NT2/D1 (cell line): ENCODE results near the gene CFHR2.
"Not testable (repeated sequence)": the region's sequence is repeated elsewhere in the genome, so short reads cannot be mapped to it uniquely, and the experiment has no call there.

ENCODE experiments used
- DNase-seq: peaks from one replicate; pipeline ENCODE4 v3.0.0-alpha.2; 2011; ENCODE audit warnings: low read depth, low spot score
- H3K27me3 ChIP-seq: 2 replicates; pipeline ENCODE4 v1.6.0; 2011; ENCODE audit warnings: mild to moderate bottlenecking; ENCODE audit not compliant: insufficient read length, insufficient read depth
- H3K36me3 ChIP-seq: 2 replicates; pipeline ENCODE4 v1.6.1; 2011; ENCODE audit warnings: mild to moderate bottlenecking, low read length, mixed read lengths; ENCODE audit not compliant: insufficient read depth, insufficient read length
- H3K4me1 ChIP-seq: 2 replicates; pipeline ENCODE4 v1.5.1; 2011; ENCODE audit not compliant: insufficient read depth, insufficient read length
- H3K4me3 ChIP-seq: 2 replicates; pipeline ENCODE4 v1.5.1; 2011; ENCODE audit warnings: low read depth; ENCODE audit not compliant: insufficient read length
- H3K9ac ChIP-seq: 2 replicates; pipeline ENCODE4 v1.6.0; 2011; ENCODE audit warnings: low read depth; ENCODE audit not compliant: insufficient read length
- H3K9me3 ChIP-seq: 2 replicates; pipeline ENCODE4 v1.5.1; 2011; ENCODE audit warnings: mild to moderate bottlenecking, low read length; ENCODE audit not compliant: insufficient read depth
- SUZ12 ChIP-seq: IDR thresholded peaks from 2 replicates; pipeline ENCODE4 v1.6.1; 2011; ENCODE audit not compliant: insufficient read length, insufficient read depth; ENCODE audit errors: extremely low read depth
- YY1 ChIP-seq: IDR thresholded peaks from 2 replicates; pipeline ENCODE4 v1.6.1; 2011; ENCODE audit not compliant: insufficient read length, insufficient read depth
- ZNF274 ChIP-seq: IDR thresholded peaks from 2 replicates; pipeline ENCODE4 v1.6.1; 2011; ENCODE audit warnings: mild to moderate bottlenecking, low read depth, low read length

CFHR2 gene

DNA sequence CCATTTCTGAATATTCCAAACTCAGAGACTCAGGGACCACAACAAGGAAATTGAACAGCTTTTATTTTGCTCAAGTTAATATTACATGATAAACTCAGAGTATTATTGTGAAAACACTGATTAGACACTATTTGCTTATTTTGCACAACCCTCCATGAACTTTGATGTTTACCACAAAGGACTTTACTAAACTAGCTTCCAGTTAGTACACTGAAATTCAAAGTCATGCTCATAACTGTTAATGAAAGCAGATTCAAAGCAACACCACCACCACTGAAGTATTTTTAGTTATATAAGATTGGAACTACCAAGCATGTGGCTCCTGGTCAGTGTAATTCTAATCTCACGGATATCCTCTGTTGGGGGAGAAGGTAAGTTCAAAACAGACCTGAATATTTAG, at the start of gene CFHR2:
CFHR2 (plus strand) TSS at position 171 of the 400 bp plus-strand sequence; CDS start at position 314, 143 bp downstream.
- not testable (repeated sequence) for H3K27me3 ChIP-seq, H3K9ac ChIP-seq, H3K9me3 ChIP-seq, H3K4me3 ChIP-seq, H3K36me3 ChIP-seq, DNase-seq, H3K4me1 ChIP-seq

DNA sequence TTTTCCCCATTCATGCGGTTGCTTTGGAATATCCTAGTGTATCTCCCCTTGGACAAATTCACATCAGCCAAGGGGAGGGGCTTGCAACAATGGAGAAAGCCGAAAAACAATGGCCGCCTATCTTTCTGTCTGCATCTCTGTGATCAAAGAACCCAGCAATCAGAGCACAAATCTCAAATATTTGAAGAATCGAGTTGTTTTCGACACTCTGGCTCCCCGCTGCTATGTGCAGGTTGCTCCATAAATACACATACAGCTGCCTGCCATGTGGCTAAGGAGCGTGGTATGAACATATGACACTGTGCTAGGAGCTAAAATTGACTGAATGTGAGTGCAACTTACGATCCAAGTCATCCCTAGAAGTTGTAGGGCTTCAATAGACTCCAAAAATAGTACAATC, 47.2 kb upstream of the CFHR2 start:
- no peak overlapping the region for H3K9ac ChIP-seq
- no peaks in the 10 kb centered on the region for H3K9me3 ChIP-seq
- DNase-seq = no peak
- no peaks in the 10 kb centered on the region for H3K36me3 ChIP-seq
- H3K4me3 ChIP-seq = no peak overlapping the region
- TF ChIP-seq SUZ12 = no peak
- TF ChIP-seq YY1 = no peak
- no peak for TF ChIP-seq ZNF274
- H3K27me3 ChIP-seq = no peaks in the 10 kb centered on the region
- no peaks in the 10 kb centered on the region for H3K4me1 ChIP-seq

GRCh38 chr1:196897158-196897828, 46.2 kb upstream of the CFHR2 start:
- no peak overlapping the region for H3K4me3 ChIP-seq
- TF ChIP-seq YY1 (no peak), ZNF274 (no peak), SUZ12 (no peak)
- DNase-seq = no peak

DNA sequence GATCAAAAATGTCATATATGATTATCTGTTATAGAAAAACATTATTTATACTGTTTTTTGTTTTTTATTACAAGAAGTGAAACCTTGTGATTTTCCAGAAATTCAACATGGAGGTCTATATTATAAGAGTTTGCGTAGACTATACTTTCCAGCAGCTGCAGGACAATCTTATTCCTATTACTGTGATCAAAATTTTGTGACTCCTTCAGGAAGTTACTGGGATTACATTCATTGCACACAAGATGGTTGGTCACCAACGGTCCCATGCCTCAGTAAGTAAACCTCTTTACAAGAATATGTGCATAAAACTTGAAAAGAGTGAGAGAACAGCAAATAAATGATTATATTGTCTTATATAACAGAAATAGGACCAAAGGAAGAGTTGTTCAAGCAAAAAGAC, 41.2 kb upstream of the CFHR2 start:
- no peaks in the 10 kb centered on the region for H3K27me3 ChIP-seq
- no peak overlapping the region for H3K9ac ChIP-seq
- no peaks in the 10 kb centered on the region for H3K9me3 ChIP-seq
- no peak overlapping the region for H3K4me3 ChIP-seq
- no peak for DNase-seq
- H3K4me1 ChIP-seq = no peaks in the 10 kb centered on the region
- no peak for TF ChIP-seq YY1
- TF ChIP-seq ZNF274 = no peak
- no peak for TF ChIP-seq SUZ12
- H3K36me3 ChIP-seq = no peaks in the 10 kb centered on the region

More at GRCh38 chr1:196897158-196897828, 46.2 kb upstream of the CFHR2 start:
- Histone ChIP-seq H3K4me1 (no peaks in the 10 kb centered on the region), H3K9ac (no peak overlapping the region), H3K36me3 (no peaks in the 10 kb centered on the region), H3K9me3 (no peaks in the 10 kb centered on the region), H3K27me3 (no peaks in the 10 kb centered on the region)

DNA sequence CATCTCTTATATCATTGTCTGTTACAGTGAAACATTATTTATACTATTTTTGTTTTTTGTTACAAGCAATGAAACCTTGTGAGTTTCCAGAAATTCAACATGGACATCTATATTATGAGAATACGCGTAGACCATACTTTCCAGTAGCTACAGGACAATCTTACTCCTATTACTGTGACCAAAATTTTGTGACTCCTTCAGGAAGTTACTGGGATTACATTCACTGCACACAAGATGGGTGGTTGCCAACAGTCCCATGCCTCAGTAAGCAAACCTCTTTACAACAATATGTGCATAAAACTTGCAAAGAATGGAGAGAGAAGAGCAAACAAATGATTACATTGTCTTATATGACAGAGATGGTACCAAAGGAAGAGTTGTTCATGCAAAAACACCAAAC, 33.3 kb upstream of the CFHR2 start:
- Histone ChIP-seq H3K9ac (no peak overlapping the region), H3K9me3 (no peaks in the 10 kb centered on the region), H3K4me1 (no peaks in the 10 kb centered on the region), H3K27me3 (no peaks in the 10 kb centered on the region), H3K36me3 (no peaks in the 10 kb centered on the region), H3K4me3 (no peak overlapping the region)
- DNase-seq = no peak
- TF ChIP-seq ZNF274 (no peak), SUZ12 (no peak), YY1 (no peak)

- H3K27me3 ChIP-seq, DNase-seq, H3K36me3 ChIP-seq, H3K9ac ChIP-seq, H3K9me3 ChIP-seq, H3K4me3 ChIP-seq, H3K4me1 ChIP-seq: not testable (repeated sequence)
Measured at GRCh38 chr1:196912283-196912682, 31.3 kb upstream of the CFHR2 start.

- H3K27me3 ChIP-seq, H3K9me3 ChIP-seq, H3K4me3 ChIP-seq, H3K9ac ChIP-seq, H3K36me3 ChIP-seq, DNase-seq, H3K4me1 ChIP-seq: not testable (repeated sequence)
Measured at GRCh38 chr1:196926839-196927238, 16.7 kb upstream of the CFHR2 start.

DNA sequence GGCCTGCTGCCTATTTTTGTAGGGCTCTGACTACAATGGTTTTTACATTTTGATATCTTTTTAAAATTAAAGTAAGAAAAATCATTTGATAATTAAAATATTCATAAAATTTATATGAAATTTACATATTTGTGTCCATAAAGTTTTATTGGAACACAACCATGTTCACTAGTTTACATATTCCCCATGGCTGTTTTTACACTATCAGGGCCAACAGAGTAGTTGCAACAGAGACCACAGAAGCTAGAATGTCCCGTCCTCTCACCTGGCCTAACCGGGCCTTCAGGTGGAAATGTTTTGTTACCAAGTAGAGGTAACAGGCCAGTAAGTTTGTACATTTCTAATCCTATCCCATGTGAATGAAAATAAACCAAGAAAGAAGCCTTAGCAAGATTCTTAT, 10.7 kb upstream of the CFHR2 start:
- H3K27me3 ChIP-seq, H3K4me1 ChIP-seq, H3K36me3 ChIP-seq, DNase-seq, H3K9ac ChIP-seq, H3K9me3 ChIP-seq, H3K4me3 ChIP-seq: not testable (repeated sequence)
